ENCODE data around the gene NLRX1. TPM values are rescaled to one million over a fixed set of nuclear protein-coding genes. Genes with fewer than 3 reads are reported as not detected.

NLRX1 gene
- polyA plus RNA-seq, 1 experiment: 4.7 TPM

DNA sequence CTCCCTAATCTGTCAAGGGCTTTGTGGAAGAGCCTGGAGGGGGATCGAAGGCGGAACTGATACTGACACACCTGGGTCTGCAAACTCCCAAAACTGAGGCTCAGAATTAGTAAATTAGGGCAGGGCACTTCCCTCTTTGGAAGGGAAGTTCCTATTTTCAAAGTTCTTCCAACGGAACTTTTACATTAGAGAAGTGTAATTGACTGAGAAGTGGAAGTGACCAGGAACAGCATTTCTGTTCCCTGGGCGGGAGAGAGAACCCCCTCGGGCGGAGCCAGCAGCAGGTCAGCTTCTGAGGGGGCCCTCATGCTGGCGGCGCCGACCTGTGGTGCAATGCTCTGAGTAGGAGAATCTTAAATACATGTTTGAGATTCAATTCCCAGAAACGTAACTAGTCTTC, 36.6 kb downstream of the NLRX1 start:
- no peak for DNase-seq (ENCODE audit: low read depth, low spot score)
- peaks cover 2% of the 10 kb centered on the region for H3K27me3 ChIP-seq (ENCODE audit: control insufficient read depth, insufficient read depth, low read length)
- ChIA-PET CTCF (interaction anchor here (0.6 to 3.2 kb wide), 38 partner anchors 10 to 611 kb away, joined by 3 to 64 read pairs (median 6); partner anchors contain the start of gene HINFP), POLR2A (interaction anchor here (1.5 kb wide), 1 partner anchor 9 kb away, joined by 3 read pairs; no protein-coding TSS in a partner anchor)
- H3K4me3 ChIP-seq (ENCODE audit: low read depth, low read length): no peak overlapping the region
- H3K27ac ChIP-seq (ENCODE audit: low read depth, low read length): no peak overlapping the region
- no peaks in the 10 kb centered on the region; the same call in 1 of the 2 replicates for H3K9me3 ChIP-seq (ENCODE audit: control insufficient read depth, insufficient read depth, low read length)
- TF ChIP-seq, protein P1, sequence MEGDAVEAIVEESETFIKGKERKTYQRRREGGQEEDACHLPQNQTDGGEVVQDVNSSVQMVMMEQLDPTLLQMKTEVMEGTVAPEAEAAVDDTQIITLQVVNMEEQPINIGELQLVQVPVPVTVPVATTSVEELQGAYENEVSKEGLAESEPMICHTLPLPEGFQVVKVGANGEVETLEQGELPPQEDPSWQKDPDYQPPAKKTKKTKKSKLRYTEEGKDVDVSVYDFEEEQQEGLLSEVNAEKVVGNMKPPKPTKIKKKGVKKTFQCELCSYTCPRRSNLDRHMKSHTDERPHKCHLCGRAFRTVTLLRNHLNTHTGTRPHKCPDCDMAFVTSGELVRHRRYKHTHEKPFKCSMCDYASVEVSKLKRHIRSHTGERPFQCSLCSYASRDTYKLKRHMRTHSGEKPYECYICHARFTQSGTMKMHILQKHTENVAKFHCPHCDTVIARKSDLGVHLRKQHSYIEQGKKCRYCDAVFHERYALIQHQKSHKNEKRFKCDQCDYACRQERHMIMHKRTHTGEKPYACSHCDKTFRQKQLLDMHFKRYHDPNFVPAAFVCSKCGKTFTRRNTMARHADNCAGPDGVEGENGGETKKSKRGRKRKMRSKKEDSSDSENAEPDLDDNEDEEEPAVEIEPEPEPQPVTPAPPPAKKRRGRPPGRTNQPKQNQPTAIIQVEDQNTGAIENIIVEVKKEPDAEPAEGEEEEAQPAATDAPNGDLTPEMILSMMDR (IDR thresholded peaks at IDR 0.05; ENCODE audit: low read depth, low read length): no peak

- POLR2A ChIA-PET: interaction anchor here (0.6 to 1.9 kb wide), 9 partner anchors 9 to 132 kb away, joined by 3 to 12 read pairs (median 5); a partner anchor contains a TSS
- DNase-seq (ENCODE audit: low read depth, low spot score): peak; percentile 64
- peak within 1 kb of the TSS; percentile 61 for H3K27ac ChIP-seq (ENCODE audit: low read depth, low read length)
- H3K4me3 ChIP-seq (ENCODE audit: low read depth, low read length): peak within 1 kb of the TSS; percentile 93
- H3K27me3 ChIP-seq (ENCODE audit: control insufficient read depth, insufficient read depth, low read length): peaks cover 2% of the 10 kb centered on the region
- CTCF ChIA-PET: interaction anchor here (0.6 to 3.2 kb wide), 78 partner anchors 9 to 1456 kb away, joined by 3 to 64 read pairs (median 5); partner anchors contain the start of genes C2CD2L and HINFP
- TF ChIP-seq, protein P1 (IDR thresholded peaks at IDR 0.05; ENCODE audit: low read depth, low read length): peak; percentile 87
- H3K9me3 ChIP-seq (ENCODE audit: control insufficient read depth, insufficient read depth, low read length): no peaks in the 10 kb centered on the region; the same call in 1 of the 2 replicates
Measured at GRCh38 chr11:119205574-119206510, 37.3 kb downstream of the NLRX1 start, which contains the start of gene CBL. Gene CBL (plus strand): TSS chr11:119206339. CDS start chr11:119206418, 79 bp downstream.

- TF ChIP-seq, protein P1 (IDR thresholded peaks at IDR 0.05; ENCODE audit: low read depth, low read length): no peak
- H3K4me3 ChIP-seq (ENCODE audit: low read depth, low read length): peak overlapping the region; percentile 93
- CTCF ChIA-PET: interaction anchor here (0.6 to 3.2 kb wide), 67 partner anchors 8 to 1455 kb away, joined by 3 to 64 read pairs (median 5); partner anchors contain the start of genes C2CD2L and HINFP
- peaks cover 2% of the 10 kb centered on the region for H3K27me3 ChIP-seq (ENCODE audit: control insufficient read depth, insufficient read depth, low read length)
- DNase-seq (ENCODE audit: low read depth, low spot score): no peak
- POLR2A ChIA-PET: interaction anchor here (0.6 to 1.9 kb wide), 8 partner anchors 10 to 131 kb away, joined by 3 to 12 read pairs (median 5); a partner anchor contains a TSS
- H3K9me3 ChIP-seq (ENCODE audit: control insufficient read depth, insufficient read depth, low read length): no peaks in the 10 kb centered on the region; the same call in 1 of the 2 replicates
- peak overlapping the region; percentile 61 for H3K27ac ChIP-seq (ENCODE audit: low read depth, low read length)
Measured at GRCh38 chr11:119206511-119207414, 38.2 kb downstream of the NLRX1 start.

- Histone ChIP-seq H3K27ac (ENCODE audit: low read depth, low read length) (no peak overlapping the region), H3K9me3 (ENCODE audit: control insufficient read depth, insufficient read depth, low read length) (no peaks in the 10 kb centered on the region; the same call in 1 of the 2 replicates), H3K27me3 (ENCODE audit: control insufficient read depth, insufficient read depth, low read length) (no peaks in the 10 kb centered on the region), H3K4me3 (ENCODE audit: low read depth, low read length) (peak overlapping the region; percentile 93)
- CTCF ChIA-PET: interaction anchor here (0.9 to 3.2 kb wide), 3 partner anchors 112 to 131 kb away, joined by 3 to 55 read pairs (median 4); no protein-coding TSS in a partner anchor
- POLR2A ChIA-PET: interaction anchor here (1.9 kb wide), 1 partner anchor 114 kb away, joined by 5 read pairs; no protein-coding TSS in a partner anchor
- TF ChIP-seq, protein P1 (IDR thresholded peaks at IDR 0.05; ENCODE audit: low read depth, low read length): no peak
- no peak for DNase-seq (ENCODE audit: low read depth, low spot score)
Measured at GRCh38 chr11:119207415-119207960, 39.0 kb downstream of the NLRX1 start.

Measured in AG04450 (cell line).